Neuronal stem cell (in vitro differentiated cells): Measurements from ENCODE around the gene MEIS2.

ENCODE experiments used
- DNase-seq: peaks from one replicate; pipeline ENCODE4 v3.0.0-alpha.2; 2013; ENCODE audit warnings: low spot score
- H2AFZ ChIP-seq: one replicate; pipeline ENCODE4 v1.6.1; 2013; ENCODE audit warnings: mild to moderate bottlenecking, low read length, inconsistent platforms
- H2AK5ac ChIP-seq: 2 replicates; pipeline ENCODE4 v1.6.1; 2013; ENCODE audit warnings: low read depth, mild to moderate bottlenecking, inconsistent platforms, low read length, moderate library complexity, mixed read lengths
- H2BK120ac ChIP-seq: 2 replicates; pipeline ENCODE4 v1.6.1; 2013; ENCODE audit warnings: low read depth, mild to moderate bottlenecking, inconsistent platforms, low read length, moderate library complexity, mixed read lengths
- H2BK12ac ChIP-seq: one replicate; pipeline ENCODE4 v1.6.1; 2013; ENCODE audit warnings: low read length, inconsistent platforms
- H2BK15ac ChIP-seq: 2 replicates; pipeline ENCODE4 v1.6.1; 2013; ENCODE audit warnings: mild to moderate bottlenecking, low read length, inconsistent platforms, mixed read lengths
- H2BK5ac ChIP-seq: one replicate; pipeline ENCODE4 v1.6.1; 2013; ENCODE audit warnings: inconsistent platforms, mild to moderate bottlenecking, low read length, moderate library complexity
- H3K14ac ChIP-seq: one replicate; pipeline ENCODE4 v1.6.1; 2013; ENCODE audit warnings: low read length, inconsistent platforms
- H3K18ac ChIP-seq: 2 replicates; pipeline ENCODE4 v1.6.1; 2013; ENCODE audit warnings: low read length, inconsistent platforms
- H3K23ac ChIP-seq: 2 replicates; pipeline ENCODE4 v1.6.1; 2013; ENCODE audit warnings: low read depth, mild to moderate bottlenecking, mixed read lengths, low read length, inconsistent platforms; ENCODE audit not compliant: poor library complexity
- H3K27ac ChIP-seq: replicated peaks from 3 replicates; pipeline ENCODE4 v1.5.1; 2013; ENCODE audit warnings: low read length, inconsistent platforms
- H3K27me3 ChIP-seq, 3 experiments: 2 replicates each; pipeline ENCODE4 v1.6.1; 2013; ENCODE audit warnings: low read length in 3 of 3, mild to moderate bottlenecking in 2 of 3, inconsistent platforms in 1 of 3, low read depth in 1 of 3, mixed read lengths in 1 of 3, moderate library complexity in 1 of 3; ENCODE audit not compliant: control insufficient read depth in 3 of 3, insufficient read depth in 3 of 3
- H3K36me3 ChIP-seq, 2 donors: replicated peaks in 1 of 2; 2 replicates each; pipeline ENCODE4 v1.6.1; 2013; ENCODE audit warnings: low read length in 2 of 2; ENCODE audit not compliant: control insufficient read depth in 2 of 2, insufficient read depth in 2 of 2
- H3K4ac ChIP-seq: 2 replicates; pipeline ENCODE4 v1.6.1; 2013; ENCODE audit warnings: inconsistent platforms, mild to moderate bottlenecking, low read length, moderate library complexity
- H3K4me1 ChIP-seq, 2 donors: 1 replicate in 1 of 2; 2 replicates in 1 of 2; pipeline ENCODE4 v1.6.1; 2013; ENCODE audit warnings: low read length in 2 of 2, low read depth in 1 of 2; ENCODE audit not compliant: control insufficient read depth in 2 of 2, insufficient read depth in 1 of 2
- H3K4me2 ChIP-seq: one replicate; pipeline ENCODE4 v1.6.1; 2013; ENCODE audit warnings: mild to moderate bottlenecking, low read length, inconsistent platforms; ENCODE audit not compliant: insufficient read depth, poor library complexity, severe bottlenecking
- H3K4me3 ChIP-seq, 2 donors: 2 replicates each; pipeline ENCODE4 v1.5.1; 2013; ENCODE audit warnings: low read length in 2 of 2, mild to moderate bottlenecking in 2 of 2, inconsistent platforms in 1 of 2, moderate library complexity in 1 of 2
- H3K79me1 ChIP-seq: one replicate; pipeline ENCODE4 v1.6.1; 2013; ENCODE audit warnings: low read depth, mild to moderate bottlenecking, inconsistent platforms, low read length, moderate library complexity
- H3K9ac ChIP-seq: one replicate; pipeline ENCODE4 v1.6.1; 2013; ENCODE audit warnings: mild to moderate bottlenecking, low read depth, low read length, inconsistent platforms; ENCODE audit not compliant: poor library complexity
- H3K9me3 ChIP-seq, 2 donors: replicated peaks in 1 of 2; 2 replicates each; pipeline versions ENCODE3 to v1.6.1; 2013; ENCODE audit warnings: low read length in 2 of 2, mild to moderate bottlenecking in 2 of 2, inconsistent platforms in 1 of 2, low read depth in 1 of 2, mixed read lengths in 1 of 2, moderate library complexity in 1 of 2; ENCODE audit not compliant: control insufficient read depth in 2 of 2, insufficient read depth in 1 of 2
- H4K8ac ChIP-seq: one replicate; pipeline ENCODE4 v1.6.1; 2013; ENCODE audit warnings: low read depth, mild to moderate bottlenecking, inconsistent platforms, low read length, moderate library complexity
- H4K91ac ChIP-seq: one replicate; pipeline ENCODE4 v1.6.1; 2013; ENCODE audit warnings: low read length, low read depth, mild to moderate bottlenecking, inconsistent platforms; ENCODE audit not compliant: poor library complexity
- WGBS, 2 donors: extraction: QIAGEN DNeasy Blood & Tissue Kit; methylation state at CpG; one replicate each; pipeline ENCODE4 v1.1.7; 2013; ENCODE audit warnings: missing lambda C conversion rate in 2 of 2, mixed read lengths in 1 of 2; ENCODE audit not compliant: insufficient read length in 2 of 2, insufficient replicate concordance in 1 of 2; ENCODE audit errors: extremely low coverage in 2 of 2; 5-methylcytosine and 5-hydroxymethylcytosine counted together

MEIS2 gene

GRCh38 chr15:37086521-37086920, 13.8 kb downstream of the MEIS2 start:
- no peak for DNase-seq
- Histone ChIP-seq H2BK120ac (no peak overlapping the region), H2AFZ (no peak overlapping the region), H4K8ac (no peak overlapping the region), H3K27me3 (no peaks in the 10 kb centered on the region), H3K4me1 (peaks cover 1 to 11% of the 10 kb centered on the region in 2 donors), H2BK12ac (no peak overlapping the region), H3K4me2 (no peak overlapping the region), H2BK15ac (no peak overlapping the region), H3K27ac (no peak overlapping the region), H3K9ac (no peak overlapping the region), H2AK5ac (no peak overlapping the region), H3K23ac (no peak overlapping the region), H3K79me1 (no peaks in the 10 kb centered on the region), H2BK5ac (no peak overlapping the region), H3K36me3 (peaks cover 10 to 96% of the 10 kb centered on the region in 2 donors), H3K14ac (no peak overlapping the region), H3K4ac (no peak overlapping the region), H3K9me3 (no peaks in the 10 kb centered on the region), H3K18ac (no peak overlapping the region), H3K4me3 (no peak overlapping the region), H4K91ac (no peak overlapping the region)
- no CpG with 5 or more reads among the region's 1 CpG for WGBS, 2 donors

GRCh38 chr15:37086120-37086519, 14.2 kb downstream of the MEIS2 start:
- no peak overlapping the region for H3K27ac ChIP-seq
- H3K36me3 ChIP-seq = peaks cover 10 to 96% of the 10 kb centered on the region in 2 donors

GRCh38 chr15:37084602-37085001, 15.7 kb downstream of the MEIS2 start:
- H2AFZ ChIP-seq = no peak overlapping the region
- H2BK5ac ChIP-seq = no peak overlapping the region
- no peak overlapping the region for H3K23ac ChIP-seq
- H4K91ac ChIP-seq = no peak overlapping the region
- no peak overlapping the region for H3K4me3 ChIP-seq
- H4K8ac ChIP-seq = no peak overlapping the region
- no peaks in the 10 kb centered on the region for H3K79me1 ChIP-seq
- peaks cover 9 to 89% of the 10 kb centered on the region in 2 donors for H3K36me3 ChIP-seq
- no peak overlapping the region for H2BK15ac ChIP-seq
- H3K18ac ChIP-seq = no peak overlapping the region
- no peak overlapping the region for H3K9ac ChIP-seq
- WGBS, 2 donors = no CpG with 5 or more reads among the region's 3 CpGs
- no peak overlapping the region for H3K4ac ChIP-seq
- H3K4me2 ChIP-seq = no peak overlapping the region
- no peak for DNase-seq
- no peak overlapping the region for H2BK120ac ChIP-seq
- H3K9me3 ChIP-seq = no peaks in the 10 kb centered on the region
- H2BK12ac ChIP-seq = no peak overlapping the region
- no peak overlapping the region for H3K27ac ChIP-seq
- H3K4me1 ChIP-seq = peaks cover 6 to 12% of the 10 kb centered on the region in 2 donors
- no peak overlapping the region for H2AK5ac ChIP-seq
- H3K14ac ChIP-seq = no peak overlapping the region
- H3K27me3 ChIP-seq = no peaks in the 10 kb centered on the region

More at GRCh38 chr15:37086120-37086519, 14.2 kb downstream of the MEIS2 start:
- no peaks in the 10 kb centered on the region for H3K9me3 ChIP-seq
- no peak overlapping the region for H3K4me2 ChIP-seq
- no peak overlapping the region for H4K8ac ChIP-seq
- no CpG with 5 or more reads among the region's 3 CpGs for WGBS, 2 donors
- no peak overlapping the region for H3K9ac ChIP-seq
- H3K4ac ChIP-seq = no peak overlapping the region
- H3K79me1 ChIP-seq = no peaks in the 10 kb centered on the region
- H2BK120ac ChIP-seq = no peak overlapping the region
- no peak overlapping the region for H2BK5ac ChIP-seq
- no peak overlapping the region for H2BK15ac ChIP-seq
- H3K14ac ChIP-seq = no peak overlapping the region
- no peaks in the 10 kb centered on the region for H3K27me3 ChIP-seq
- peaks cover 1 to 11% of the 10 kb centered on the region in 2 donors for H3K4me1 ChIP-seq
- H2AFZ ChIP-seq = no peak overlapping the region
- no peak overlapping the region for H2AK5ac ChIP-seq
- H3K23ac ChIP-seq = no peak overlapping the region
- H3K18ac ChIP-seq = no peak overlapping the region
- no peak overlapping the region for H2BK12ac ChIP-seq
- H4K91ac ChIP-seq = no peak overlapping the region
- no peak for DNase-seq
- H3K4me3 ChIP-seq = no peak overlapping the region

GRCh38 chr15:37083610-37084009, 16.7 kb downstream of the MEIS2 start:
- no peak overlapping the region for H2AFZ ChIP-seq
- H3K27me3 ChIP-seq = no peaks in the 10 kb centered on the region
- no peak overlapping the region for H2BK5ac ChIP-seq
- no peak overlapping the region for H3K4me2 ChIP-seq
- no CpG with 5 or more reads among the region's 6 CpGs for WGBS, 2 donors
- no peaks in the 10 kb centered on the region for H3K79me1 ChIP-seq
- H3K4me3 ChIP-seq = no peak overlapping the region
- peaks cover 6 to 12% of the 10 kb centered on the region in 2 donors for H3K4me1 ChIP-seq
- no peak overlapping the region for H2BK120ac ChIP-seq
- no peak overlapping the region for H3K4ac ChIP-seq
- H2BK12ac ChIP-seq = no peak overlapping the region
- H3K14ac ChIP-seq = no peak overlapping the region
- H3K9me3 ChIP-seq = no peaks in the 10 kb centered on the region
- no peak overlapping the region for H2BK15ac ChIP-seq
- no peak overlapping the region for H4K8ac ChIP-seq
- H3K23ac ChIP-seq = no peak overlapping the region
- no peak overlapping the region for H2AK5ac ChIP-seq
- no peak overlapping the region for H3K18ac ChIP-seq
- H3K27ac ChIP-seq = no peak overlapping the region
- peaks cover 9 to 80% of the 10 kb centered on the region in 2 donors for H3K36me3 ChIP-seq
- H3K9ac ChIP-seq = no peak overlapping the region
- H4K91ac ChIP-seq = no peak overlapping the region
- no peak for DNase-seq
